ENCODE data around the gene FARS2.

The FARS2 gene

DNA sequence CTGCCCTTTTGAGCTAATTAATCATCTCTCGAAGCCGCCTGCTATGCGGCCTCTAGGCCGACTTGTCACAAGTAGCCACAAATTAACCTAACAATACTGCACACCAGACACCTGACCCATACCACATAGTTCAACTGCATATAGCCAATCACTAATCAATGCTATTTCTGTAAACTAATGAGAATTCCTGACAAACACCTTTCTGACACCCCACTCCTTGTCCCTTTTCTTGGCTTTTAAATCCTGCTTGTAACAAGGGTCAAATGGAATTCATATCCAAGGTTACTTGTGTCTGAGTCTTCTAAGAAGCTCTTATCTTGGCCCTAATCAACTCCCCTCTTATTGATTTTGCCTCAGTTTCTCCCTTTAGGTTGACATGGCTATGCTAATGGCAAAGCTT lies 379.3 kb downstream of the FARS2 start:
- TF ChIP-seq, protein P1, sequence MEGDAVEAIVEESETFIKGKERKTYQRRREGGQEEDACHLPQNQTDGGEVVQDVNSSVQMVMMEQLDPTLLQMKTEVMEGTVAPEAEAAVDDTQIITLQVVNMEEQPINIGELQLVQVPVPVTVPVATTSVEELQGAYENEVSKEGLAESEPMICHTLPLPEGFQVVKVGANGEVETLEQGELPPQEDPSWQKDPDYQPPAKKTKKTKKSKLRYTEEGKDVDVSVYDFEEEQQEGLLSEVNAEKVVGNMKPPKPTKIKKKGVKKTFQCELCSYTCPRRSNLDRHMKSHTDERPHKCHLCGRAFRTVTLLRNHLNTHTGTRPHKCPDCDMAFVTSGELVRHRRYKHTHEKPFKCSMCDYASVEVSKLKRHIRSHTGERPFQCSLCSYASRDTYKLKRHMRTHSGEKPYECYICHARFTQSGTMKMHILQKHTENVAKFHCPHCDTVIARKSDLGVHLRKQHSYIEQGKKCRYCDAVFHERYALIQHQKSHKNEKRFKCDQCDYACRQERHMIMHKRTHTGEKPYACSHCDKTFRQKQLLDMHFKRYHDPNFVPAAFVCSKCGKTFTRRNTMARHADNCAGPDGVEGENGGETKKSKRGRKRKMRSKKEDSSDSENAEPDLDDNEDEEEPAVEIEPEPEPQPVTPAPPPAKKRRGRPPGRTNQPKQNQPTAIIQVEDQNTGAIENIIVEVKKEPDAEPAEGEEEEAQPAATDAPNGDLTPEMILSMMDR (IDR thresholded peaks at IDR 0.05) = no peak
- Histone ChIP-seq H3K27ac (no peak overlapping the region), H3K36me3 (no peaks in the 10 kb centered on the region), H3K4me1 (ENCODE audit: control insufficient read depth in 1 of 2, insufficient read depth in 1 of 2, low read depth in 1 of 2, low read length in 1 of 2) (no peaks in the 10 kb centered on the region), H3K27me3 (no peaks in the 10 kb centered on the region), H3K4me3 (ENCODE audit: low read depth in 1 of 2, low read length in 1 of 2) (no peak overlapping the region), H3K9me3 (peaks cover 8% of the 10 kb centered on the region)

GRCh38 chr6:5644523-5645185 lies 383.3 kb downstream of the FARS2 start:
- H3K4me3 ChIP-seq (ENCODE audit: low read depth in 1 of 2, low read length in 1 of 2) = no peak overlapping the region
- H3K27me3 ChIP-seq = no peaks in the 10 kb centered on the region
- no peaks in the 10 kb centered on the region for H3K4me1 ChIP-seq (ENCODE audit: control insufficient read depth in 1 of 2, insufficient read depth in 1 of 2, low read depth in 1 of 2, low read length in 1 of 2)
- H3K9me3 ChIP-seq = peaks cover 8% of the 10 kb centered on the region
- TF ChIP-seq, protein P1 (IDR thresholded peaks at IDR 0.05) = no peak
- H3K27ac ChIP-seq = no peak overlapping the region
- H3K36me3 ChIP-seq = no peaks in the 10 kb centered on the region

GRCh38 chr6:5645328-5646290 lies 384.3 kb downstream of the FARS2 start:
- no peaks in the 10 kb centered on the region for H3K36me3 ChIP-seq
- peaks cover 2% of the 10 kb centered on the region for H3K9me3 ChIP-seq
- H3K27me3 ChIP-seq = no peaks in the 10 kb centered on the region
- H3K4me1 ChIP-seq (ENCODE audit: control insufficient read depth in 1 of 2, insufficient read depth in 1 of 2, low read depth in 1 of 2, low read length in 1 of 2) = no peaks in the 10 kb centered on the region
- TF ChIP-seq, protein P1 (IDR thresholded peaks at IDR 0.05) = no peak
- H3K4me3 ChIP-seq (ENCODE audit: low read depth in 1 of 2, low read length in 1 of 2) = no peak overlapping the region
- H3K27ac ChIP-seq = no peak overlapping the region

DNA sequence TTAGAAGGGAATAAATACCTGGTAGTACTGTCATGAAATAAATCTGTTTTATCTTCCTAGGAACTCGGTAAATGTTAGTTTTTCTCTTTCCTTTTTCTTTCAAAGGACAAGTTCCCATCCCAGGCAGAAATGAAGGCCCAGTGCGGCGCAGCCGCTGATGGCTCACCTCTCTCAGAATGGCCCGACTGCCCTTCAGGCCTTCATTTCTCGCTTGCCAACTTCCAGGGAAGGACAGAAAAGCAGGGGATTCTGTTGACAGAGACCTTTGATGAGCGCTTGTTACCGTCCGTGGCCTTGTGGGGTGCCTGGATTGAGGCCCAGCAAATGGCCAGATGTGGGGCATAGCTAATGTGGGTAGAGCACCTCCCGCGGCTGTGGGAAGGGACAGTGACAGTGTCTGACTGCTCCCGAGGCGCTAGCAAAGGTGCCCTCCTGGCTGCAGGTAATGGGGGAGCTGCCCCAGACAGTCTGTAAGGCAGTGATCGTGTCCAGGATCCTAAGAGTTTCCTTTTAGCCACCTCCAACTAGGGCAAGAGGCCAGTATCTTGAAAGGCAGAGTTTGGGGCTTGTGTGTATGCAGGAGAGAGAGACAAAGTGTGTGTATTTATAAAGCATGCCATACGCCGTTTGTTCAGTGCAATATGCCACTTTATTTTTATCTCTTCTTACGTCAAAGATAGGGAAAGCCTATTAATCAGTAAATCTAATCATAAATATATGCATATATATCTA lies 391.3 kb downstream of the FARS2 start:
- no peaks in the 10 kb centered on the region for H3K36me3 ChIP-seq
- no peak overlapping the region for H3K27ac ChIP-seq
- peaks cover 0 to 4% of the 10 kb centered on the region in 2 experiments for H3K4me1 ChIP-seq (ENCODE audit: control insufficient read depth in 1 of 2, insufficient read depth in 1 of 2, low read depth in 1 of 2, low read length in 1 of 2)
- H3K4me3 ChIP-seq (ENCODE audit: low read depth in 1 of 2, low read length in 1 of 2) = no peak overlapping the region
- TF ChIP-seq, protein P1 (IDR thresholded peaks at IDR 0.05) = no peak
- H3K9me3 ChIP-seq = no peaks in the 10 kb centered on the region
- no peaks in the 10 kb centered on the region for H3K27me3 ChIP-seq

- no peaks in the 10 kb centered on the region for H3K9me3 ChIP-seq
- H3K4me1 ChIP-seq (ENCODE audit: control insufficient read depth in 1 of 2, insufficient read depth in 1 of 2, low read depth in 1 of 2, low read length in 1 of 2) = peaks cover 7 to 13% of the 10 kb centered on the region in 2 experiments
- no peaks in the 10 kb centered on the region for H3K36me3 ChIP-seq
- no peak overlapping the region for H3K27ac ChIP-seq
- no peaks in the 10 kb centered on the region for H3K27me3 ChIP-seq
- TF ChIP-seq, protein P1 (IDR thresholded peaks at IDR 0.05) = no peak
- H3K4me3 ChIP-seq (ENCODE audit: low read depth in 1 of 2, low read length in 1 of 2) = no peak overlapping the region
Measured at GRCh38 chr6:5653801-5654200, 392.5 kb downstream of the FARS2 start.

Data from neutrophil (primary cell).